Bronchial epithelial cell (primary cell): ENCODE data around the gene CD226. TPM values are rescaled to one million over a fixed set of nuclear protein-coding genes. Genes with fewer than 3 reads are reported as not detected.

ENCODE experiments used
- DNase-seq: peaks from one replicate; pipeline ENCODE4 v3.0.0-alpha.2; 2010; ENCODE audit warnings: low read depth
- FAIRE-seq: peaks from 2 replicates; lab custom pipeline; 2011; peaks lifted over from hg19 to GRCh38; lab: Jason Lieb, UNC
- H3K27me3 ChIP-seq: 2 replicates; pipeline ENCODE4 v1.5.1; 2011; ENCODE audit warnings: low read length; ENCODE audit not compliant: control insufficient read depth, insufficient read depth
- H3K36me3 ChIP-seq: 2 replicates; pipeline ENCODE4 v1.5.1; 2011; ENCODE audit warnings: low read length; ENCODE audit not compliant: control insufficient read depth, insufficient read depth
- H3K4me3 ChIP-seq: 2 replicates; pipeline ENCODE4 v1.5.1; 2011; ENCODE audit warnings: mild to moderate bottlenecking, low read depth, low read length, control low read depth
- total RNA-seq: library from RNA; depleted of rRNA; stranded (reverse); fragments of >200 nt; gene quantifications from 2 replicates; pipeline ENCODE4 v1.2.1, GENCODE V29; 2014
- TF ChIP-seq, protein P1 (sequence below): IDR thresholded peaks from 2 replicates; pipeline ENCODE4 v1.5.1; 2011; ENCODE audit warnings: mild to moderate bottlenecking, moderate library complexity, low read length, control low read depth, inconsistent platforms; ENCODE audit not compliant: insufficient read depth, severe bottlenecking

Gene CD226
- total RNA-seq = 0.53 and 0.64 TPM in 2 replicates

DNA sequence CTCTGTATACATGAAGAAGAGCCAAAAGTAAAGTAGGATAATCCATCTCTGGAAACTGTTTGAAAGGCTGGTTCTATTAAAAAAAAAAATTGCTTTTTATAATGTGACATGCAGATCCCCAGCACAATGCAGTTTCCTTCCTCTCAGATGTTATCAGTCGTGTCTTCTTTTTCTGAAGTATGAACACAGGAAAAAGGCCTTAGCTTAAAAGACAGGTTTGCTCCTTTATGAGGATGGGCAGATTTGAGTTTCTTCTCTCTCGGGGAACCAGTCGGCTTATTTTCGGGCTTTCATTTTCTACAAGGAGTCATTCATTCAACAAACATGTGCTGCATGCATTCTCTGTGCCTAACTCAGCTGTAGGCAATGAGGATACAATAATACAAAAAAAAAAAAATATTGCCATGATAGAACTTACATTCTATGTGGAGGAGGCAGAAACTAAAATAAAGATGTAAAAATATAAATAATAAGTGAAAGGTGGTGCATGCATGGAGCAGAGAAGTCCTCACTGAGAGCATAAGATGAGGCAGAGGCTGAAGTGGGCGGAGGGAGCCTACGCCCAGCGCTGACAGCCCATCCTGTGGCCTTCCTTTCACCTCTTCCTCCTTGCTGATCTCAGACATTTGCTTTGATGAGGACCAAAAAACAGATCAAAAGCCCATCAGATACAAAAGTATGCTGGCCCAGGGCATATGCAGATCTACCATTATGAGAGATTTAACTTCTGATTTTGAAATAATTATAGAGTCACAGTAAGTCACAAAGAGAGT, at the start of gene CD226:
TSS of gene CD226 (minus strand) at position 513 of the 773 bp plus-strand sequence. CDS start at position 46, 467 bp downstream.
- TF ChIP-seq, protein P1, sequence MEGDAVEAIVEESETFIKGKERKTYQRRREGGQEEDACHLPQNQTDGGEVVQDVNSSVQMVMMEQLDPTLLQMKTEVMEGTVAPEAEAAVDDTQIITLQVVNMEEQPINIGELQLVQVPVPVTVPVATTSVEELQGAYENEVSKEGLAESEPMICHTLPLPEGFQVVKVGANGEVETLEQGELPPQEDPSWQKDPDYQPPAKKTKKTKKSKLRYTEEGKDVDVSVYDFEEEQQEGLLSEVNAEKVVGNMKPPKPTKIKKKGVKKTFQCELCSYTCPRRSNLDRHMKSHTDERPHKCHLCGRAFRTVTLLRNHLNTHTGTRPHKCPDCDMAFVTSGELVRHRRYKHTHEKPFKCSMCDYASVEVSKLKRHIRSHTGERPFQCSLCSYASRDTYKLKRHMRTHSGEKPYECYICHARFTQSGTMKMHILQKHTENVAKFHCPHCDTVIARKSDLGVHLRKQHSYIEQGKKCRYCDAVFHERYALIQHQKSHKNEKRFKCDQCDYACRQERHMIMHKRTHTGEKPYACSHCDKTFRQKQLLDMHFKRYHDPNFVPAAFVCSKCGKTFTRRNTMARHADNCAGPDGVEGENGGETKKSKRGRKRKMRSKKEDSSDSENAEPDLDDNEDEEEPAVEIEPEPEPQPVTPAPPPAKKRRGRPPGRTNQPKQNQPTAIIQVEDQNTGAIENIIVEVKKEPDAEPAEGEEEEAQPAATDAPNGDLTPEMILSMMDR = no peak
- FAIRE-seq = no peak
- no peaks in the 10 kb centered on the region for H3K36me3 ChIP-seq
- no peak within 1 kb of the TSS for H3K4me3 ChIP-seq
- no peak for DNase-seq
- no peaks in the 10 kb centered on the region for H3K27me3 ChIP-seq

DNA sequence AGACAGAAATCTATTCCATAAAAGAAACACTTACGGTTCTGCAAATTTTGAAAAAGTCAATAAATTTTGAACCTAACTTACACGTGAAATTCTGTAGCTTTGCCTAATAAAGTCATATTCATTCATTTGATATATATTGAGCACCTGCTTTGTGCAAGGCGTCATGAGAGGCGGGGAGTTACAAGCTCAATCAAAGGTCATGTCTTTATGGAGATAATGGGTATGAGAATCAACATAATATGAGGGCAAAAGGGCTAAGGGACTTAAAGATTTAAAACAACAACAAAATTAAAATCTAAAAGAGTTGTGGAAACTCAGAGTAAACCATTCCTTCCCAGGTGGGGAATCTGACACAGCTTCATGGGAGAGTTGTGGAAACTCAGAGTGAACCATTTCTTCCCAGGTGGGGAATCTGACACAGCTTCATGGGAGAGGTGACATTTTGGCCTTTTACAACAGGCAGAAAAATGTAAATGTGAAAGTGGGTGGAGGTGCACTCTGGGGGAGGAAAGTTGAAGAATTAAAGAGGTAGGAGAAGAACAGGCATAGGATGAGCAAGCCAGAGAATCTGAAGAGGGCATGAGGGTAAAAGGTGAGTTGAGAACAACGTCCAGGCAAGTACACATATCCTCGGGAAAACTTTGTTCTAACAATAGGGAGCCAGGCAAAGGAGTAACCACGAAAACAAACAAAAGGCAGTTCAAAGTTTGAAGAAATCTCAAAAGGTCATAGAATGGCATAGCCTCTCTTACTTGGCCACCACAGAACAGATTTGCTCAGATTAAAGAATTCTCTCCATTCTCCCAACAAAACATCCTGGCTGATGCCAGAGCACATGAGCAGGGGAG, 49.5 kb upstream of the CD226 start:
- no peak overlapping the region for H3K4me3 ChIP-seq
- no peaks in the 10 kb centered on the region for H3K27me3 ChIP-seq
- TF ChIP-seq, protein P1 = no peak
- H3K36me3 ChIP-seq = peaks cover 5% of the 10 kb centered on the region
- FAIRE-seq (no peak), DNase-seq (no peak)

DNA sequence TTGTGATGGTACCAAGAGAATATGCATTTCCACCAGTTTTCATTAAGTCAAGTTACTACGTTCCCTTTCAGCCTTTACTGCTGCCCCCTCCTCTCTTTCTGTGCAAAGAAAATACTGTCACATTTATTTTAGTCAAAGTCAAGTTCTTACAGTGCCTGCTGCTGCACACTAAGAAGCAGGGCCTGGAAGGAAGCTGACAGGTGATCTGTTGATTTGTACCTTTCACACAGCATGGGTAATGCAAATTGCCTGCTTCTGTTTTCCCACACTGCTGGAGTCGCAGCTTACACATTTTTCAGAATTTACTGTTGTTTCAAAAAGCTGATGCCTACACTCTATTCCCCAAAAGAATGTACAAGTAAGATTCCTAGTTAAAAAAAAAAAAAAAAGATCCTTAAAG, 48.7 kb upstream of the CD226 start:
- Histone ChIP-seq H3K36me3 (peaks cover 3% of the 10 kb centered on the region), H3K4me3 (no peak overlapping the region), H3K27me3 (no peaks in the 10 kb centered on the region)
- TF ChIP-seq, protein P1 = no peak
- FAIRE-seq (no peak), DNase-seq (no peak)

DNA sequence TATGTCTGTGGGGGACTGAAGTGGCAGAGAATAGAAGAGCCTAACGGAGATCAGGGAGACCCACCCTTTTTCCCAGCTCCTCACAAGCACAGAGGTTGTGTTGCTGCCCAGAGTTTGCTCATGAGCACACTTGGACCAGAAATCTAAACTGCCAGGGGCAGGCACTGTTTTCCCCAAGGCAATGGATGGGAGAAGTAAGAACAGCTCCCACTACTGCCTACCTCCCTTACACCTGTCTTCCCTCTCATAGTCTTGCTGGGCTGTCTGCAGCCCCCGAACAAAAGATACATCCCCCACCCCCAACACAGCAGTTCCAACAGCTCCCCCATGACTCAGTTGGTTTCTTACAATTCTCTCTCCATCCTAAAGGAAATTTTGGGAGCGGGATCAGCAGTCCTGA, 48.1 kb upstream of the CD226 start:
- Histone ChIP-seq H3K4me3 (no peak overlapping the region), H3K36me3 (peaks cover 2% of the 10 kb centered on the region), H3K27me3 (no peaks in the 10 kb centered on the region)
- FAIRE-seq (peak; percentile 62), DNase-seq (no peak)
- TF ChIP-seq, protein P1 = no peak

DNA sequence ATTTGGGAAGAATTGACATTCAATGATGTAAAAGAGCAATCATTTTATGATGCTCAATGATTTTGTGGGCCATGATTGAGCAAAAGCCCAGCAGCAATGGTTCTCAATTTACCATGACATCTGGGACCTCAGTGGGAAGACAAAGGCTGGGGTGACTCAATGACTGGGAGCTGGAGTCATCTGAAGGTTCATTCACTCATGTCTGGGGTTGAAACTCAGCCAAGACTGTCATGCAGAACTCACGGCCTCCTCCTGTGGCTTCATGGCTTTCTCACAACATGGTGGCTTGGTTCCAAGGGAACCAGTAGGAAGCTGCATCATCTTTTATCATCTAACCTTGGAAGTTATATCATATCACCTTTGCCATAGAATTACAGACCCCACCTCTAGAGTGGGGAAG, 45.1 kb upstream of the CD226 start:
- no peaks in the 10 kb centered on the region for H3K27me3 ChIP-seq
- peak; percentile 75 for DNase-seq
- TF ChIP-seq, protein P1 = no peak
- H3K4me3 ChIP-seq = no peak overlapping the region
- peaks cover 2% of the 10 kb centered on the region for H3K36me3 ChIP-seq
- peak; percentile 94 for FAIRE-seq
